Activated T-helper 17 cell treated with anti-CD3 and anti-CD28 coated beads, Interleukin-2, amount 50 U/mL, for 72 hours (primary cell): ENCODE measurements around the gene CEACAM16. TPM values are rescaled to one million over a fixed set of nuclear protein-coding genes. Genes with fewer than 3 reads are reported as not detected.

Source experiments
- ATAC-seq: fragments of 150-1000 bp; cut with Tn5 transposase; replicated peaks from 2 replicates; pipeline ENCODE4 v1.10.0; 2021; ENCODE audit warnings: mild to moderate bottlenecking, moderate library complexity
- H3K27ac Mint-ChIP-seq: one replicate; pipeline ENCODE4 v1.8.0; 2022; ENCODE audit warnings: mixed read lengths
- H3K27me3 Mint-ChIP-seq: one replicate; pipeline ENCODE4 v1.8.0; 2022; ENCODE audit warnings: mixed read lengths
- H3K36me3 Mint-ChIP-seq: one replicate; pipeline ENCODE4 v1.8.0; 2022; ENCODE audit warnings: low read depth, mild to moderate bottlenecking, mixed read lengths
- H3K4me1 Mint-ChIP-seq: one replicate; pipeline ENCODE4 v1.8.0; 2022; ENCODE audit warnings: mixed read lengths
- H3K4me3 Mint-ChIP-seq: one replicate; pipeline ENCODE4 v1.8.0; 2022; ENCODE audit warnings: mild to moderate bottlenecking, mixed read lengths
- H3K9me3 Mint-ChIP-seq: one replicate; pipeline ENCODE4 v1.8.0; 2022; ENCODE audit warnings: mixed read lengths
- total RNA-seq, 2 donors: library from RNA; stranded (reverse); gene quantifications; one replicate each; pipeline ENCODE4 v1.2.3, GENCODE V29; 2022

Gene CEACAM16, protein sequence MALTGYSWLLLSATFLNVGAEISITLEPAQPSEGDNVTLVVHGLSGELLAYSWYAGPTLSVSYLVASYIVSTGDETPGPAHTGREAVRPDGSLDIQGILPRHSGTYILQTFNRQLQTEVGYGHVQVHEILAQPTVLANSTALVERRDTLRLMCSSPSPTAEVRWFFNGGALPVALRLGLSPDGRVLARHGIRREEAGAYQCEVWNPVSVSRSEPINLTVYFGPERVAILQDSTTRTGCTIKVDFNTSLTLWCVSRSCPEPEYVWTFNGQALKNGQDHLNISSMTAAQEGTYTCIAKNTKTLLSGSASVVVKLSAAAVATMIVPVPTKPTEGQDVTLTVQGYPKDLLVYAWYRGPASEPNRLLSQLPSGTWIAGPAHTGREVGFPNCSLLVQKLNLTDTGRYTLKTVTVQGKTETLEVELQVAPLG
- total RNA-seq, result not detected

DNA sequence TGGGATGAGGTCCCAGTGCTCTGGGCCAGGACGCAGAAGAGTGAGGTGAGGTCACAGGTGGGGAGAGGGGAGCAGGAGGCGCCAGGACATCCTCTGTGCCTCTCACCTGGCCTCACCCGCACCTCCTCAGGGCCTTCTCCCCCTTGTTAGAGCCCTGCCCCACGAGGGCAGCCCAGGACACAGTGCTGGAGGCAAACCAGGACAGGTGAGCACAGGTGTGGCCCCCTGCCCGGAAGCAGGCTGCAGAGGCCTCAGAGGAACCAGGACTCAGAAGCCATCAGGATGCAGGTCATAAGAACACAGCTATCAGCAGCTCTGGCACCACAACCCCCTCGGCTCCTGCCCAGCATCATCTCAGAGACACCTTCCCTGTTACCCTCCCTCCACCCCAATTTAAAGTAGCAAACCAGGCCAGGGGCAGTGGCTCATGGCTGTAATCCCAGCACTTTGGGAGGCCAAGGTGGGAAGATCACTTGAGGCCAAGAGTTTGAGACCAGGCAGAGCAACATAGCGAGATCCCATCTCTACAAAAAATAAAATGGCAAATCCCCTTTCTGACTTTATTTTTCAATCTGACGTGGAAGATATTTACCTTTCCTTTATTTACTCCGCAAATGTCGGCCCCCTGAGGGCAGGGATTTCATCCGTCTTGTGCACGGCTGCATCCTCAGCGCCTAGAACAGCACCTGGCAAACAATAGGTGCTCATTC, at the start of gene CEACAM16:
TSS of gene CEACAM16 (plus strand) at position 660 of the 710 bp plus-strand sequence. CDS start 2,306 bp downstream, outside the sequence.
- peaks cover 6% of the 10 kb centered on the region for H3K4me1 Mint-ChIP-seq
- no peaks in the 10 kb centered on the region for H3K9me3 Mint-ChIP-seq
- no peaks in the 10 kb centered on the region for H3K36me3 Mint-ChIP-seq
- no peak within 1 kb of the TSS for H3K27ac Mint-ChIP-seq
- no peak within 1 kb of the TSS for H3K4me3 Mint-ChIP-seq
- H3K27me3 Mint-ChIP-seq, result peaks cover 4% of the 10 kb centered on the region
- no peak for ATAC-seq

DNA sequence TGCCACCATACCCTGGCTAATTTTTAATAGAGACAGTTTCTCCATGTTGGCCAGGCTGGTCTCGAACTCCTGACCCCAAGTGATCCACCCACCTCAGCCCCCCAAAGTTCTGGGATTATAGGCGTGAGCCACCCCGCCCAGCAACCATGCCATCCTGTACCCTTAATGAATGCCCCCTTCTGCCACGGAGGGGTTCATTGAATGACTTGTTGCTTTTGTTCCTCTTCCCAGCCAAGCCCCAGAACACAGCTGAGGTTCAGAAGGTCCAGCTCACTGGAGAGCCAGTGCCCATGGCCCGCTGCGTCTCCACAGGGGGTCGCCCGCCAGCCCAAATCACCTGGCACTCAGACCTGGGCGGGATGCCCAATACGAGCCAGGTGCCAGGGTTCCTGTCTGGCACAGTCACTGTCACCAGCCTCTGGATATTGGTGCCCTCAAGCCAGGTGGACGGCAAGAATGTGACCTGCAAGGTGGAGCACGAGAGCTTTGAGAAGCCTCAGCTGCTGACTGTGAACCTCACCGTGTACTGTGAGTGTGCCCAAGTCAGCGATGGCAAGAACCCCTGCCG, 49.3 kb upstream of the CEACAM16 start:
- Mint-ChIP-seq H3K4me3 (no peak overlapping the region), H3K4me1 (no peaks in the 10 kb centered on the region), H3K36me3 (peaks cover 13% of the 10 kb centered on the region), H3K27ac (no peak overlapping the region), H3K27me3 (peaks cover 4% of the 10 kb centered on the region), H3K9me3 (no peaks in the 10 kb centered on the region)
- ATAC-seq, result no peak

DNA sequence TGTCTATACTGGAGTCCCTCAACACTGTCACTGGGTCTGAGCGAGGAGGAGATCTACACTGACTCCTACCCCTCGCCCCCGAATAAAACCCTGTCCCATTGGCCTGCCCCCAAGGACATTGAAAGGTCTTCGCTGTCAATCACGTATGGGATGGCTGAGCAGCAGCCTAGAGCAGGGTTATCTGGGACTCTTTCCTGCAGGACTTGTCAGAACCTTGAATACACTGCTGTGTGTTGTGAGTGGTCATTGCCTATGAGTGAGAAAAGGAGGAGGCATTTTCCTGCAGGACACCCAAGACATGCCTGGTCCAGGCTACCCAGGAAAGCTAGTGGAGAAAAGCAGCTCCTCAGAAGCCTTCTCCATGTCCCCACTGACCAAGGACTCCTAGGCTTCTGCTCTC, 45.6 kb upstream of the CEACAM16 start:
- Mint-ChIP-seq H3K9me3 (no peaks in the 10 kb centered on the region), H3K36me3 (peaks cover 22% of the 10 kb centered on the region), H3K27ac (no peak overlapping the region), H3K4me3 (no peak overlapping the region), H3K4me1 (no peaks in the 10 kb centered on the region), H3K27me3 (no peaks in the 10 kb centered on the region)
- no peak for ATAC-seq

DNA sequence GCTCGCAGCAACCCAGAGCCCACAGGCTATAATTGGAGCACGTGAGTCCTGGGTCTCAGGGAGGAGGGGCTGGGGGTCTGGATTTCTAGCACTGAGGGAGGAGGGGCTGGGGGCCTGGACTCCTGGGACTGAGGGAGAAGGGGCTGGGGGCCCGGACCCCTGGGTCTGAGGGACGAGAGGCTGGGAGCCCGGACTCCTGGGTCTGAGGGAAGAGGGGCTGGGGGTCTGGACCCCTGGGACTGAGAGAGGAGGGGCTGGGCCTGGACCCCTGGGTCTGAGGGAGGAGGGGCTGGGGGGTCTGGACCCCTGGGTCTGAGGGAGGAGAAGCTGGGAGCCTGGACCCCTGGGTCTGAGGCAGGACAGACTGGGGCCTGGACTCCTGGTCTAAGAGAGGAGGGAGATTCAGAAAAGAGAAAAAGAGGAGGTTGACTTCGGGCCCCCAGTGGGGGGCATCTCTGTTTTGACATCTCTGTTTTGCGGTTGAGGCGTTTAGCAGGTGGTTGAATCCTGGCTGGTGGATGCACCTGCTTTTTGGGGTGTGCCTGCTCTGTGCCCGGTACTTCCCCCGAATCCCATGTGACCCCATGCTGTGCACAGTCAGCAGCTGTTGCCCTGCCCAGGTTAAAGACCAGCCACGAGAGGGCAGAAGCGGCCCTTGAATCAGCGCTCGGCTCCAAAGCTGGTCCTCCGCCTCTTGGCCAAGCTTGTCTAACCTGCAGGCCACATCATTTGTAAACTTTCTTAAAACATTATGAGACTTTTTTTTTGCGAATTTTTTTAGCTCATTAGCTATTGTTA, 44.8 kb upstream of the CEACAM16 start:
- Mint-ChIP-seq H3K4me3 (no peak overlapping the region), H3K36me3 (peaks cover 22% of the 10 kb centered on the region), H3K27ac (no peak overlapping the region), H3K4me1 (no peaks in the 10 kb centered on the region), H3K27me3 (no peaks in the 10 kb centered on the region), H3K9me3 (no peaks in the 10 kb centered on the region)
- ATAC-seq, result peak; percentile 98

DNA sequence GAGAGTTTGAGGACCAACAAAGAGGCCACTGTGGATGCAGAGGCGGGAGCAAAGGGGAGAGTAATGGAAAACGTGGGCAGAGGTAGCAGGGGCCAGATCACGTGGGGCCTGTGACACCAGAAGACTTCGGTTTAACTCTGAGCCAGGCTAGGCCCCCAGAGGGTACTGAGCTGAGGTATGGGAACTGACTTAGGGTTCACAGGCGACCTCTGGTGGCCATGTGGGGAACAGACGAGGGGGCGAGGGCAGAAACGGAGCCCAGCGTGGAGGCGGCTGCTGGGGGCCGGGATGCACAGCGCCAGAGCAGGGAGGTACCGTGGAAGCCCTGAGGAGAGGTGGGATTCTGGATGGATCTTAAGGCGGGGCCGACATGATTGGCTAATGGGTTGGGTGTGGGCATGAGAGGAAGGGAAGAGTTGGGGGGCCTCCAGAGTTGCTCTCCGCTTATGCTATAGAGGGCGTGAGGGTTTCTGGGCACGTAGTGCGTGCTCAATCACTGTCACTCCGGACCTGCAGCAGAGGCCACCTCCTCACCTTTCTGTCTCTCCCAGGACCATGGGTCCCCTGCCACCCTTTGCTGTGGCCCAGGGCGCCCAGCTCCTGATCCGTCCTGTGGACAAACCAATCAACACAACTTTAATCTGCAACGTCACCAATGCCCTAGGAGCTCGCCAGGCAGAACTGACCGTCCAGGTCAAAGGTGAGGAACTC, 41.6 kb upstream of the CEACAM16 start:
- peak; percentile 58 for ATAC-seq
- H3K4me3 Mint-ChIP-seq, result no peak overlapping the region
- H3K9me3 Mint-ChIP-seq, result no peaks in the 10 kb centered on the region

DNA sequence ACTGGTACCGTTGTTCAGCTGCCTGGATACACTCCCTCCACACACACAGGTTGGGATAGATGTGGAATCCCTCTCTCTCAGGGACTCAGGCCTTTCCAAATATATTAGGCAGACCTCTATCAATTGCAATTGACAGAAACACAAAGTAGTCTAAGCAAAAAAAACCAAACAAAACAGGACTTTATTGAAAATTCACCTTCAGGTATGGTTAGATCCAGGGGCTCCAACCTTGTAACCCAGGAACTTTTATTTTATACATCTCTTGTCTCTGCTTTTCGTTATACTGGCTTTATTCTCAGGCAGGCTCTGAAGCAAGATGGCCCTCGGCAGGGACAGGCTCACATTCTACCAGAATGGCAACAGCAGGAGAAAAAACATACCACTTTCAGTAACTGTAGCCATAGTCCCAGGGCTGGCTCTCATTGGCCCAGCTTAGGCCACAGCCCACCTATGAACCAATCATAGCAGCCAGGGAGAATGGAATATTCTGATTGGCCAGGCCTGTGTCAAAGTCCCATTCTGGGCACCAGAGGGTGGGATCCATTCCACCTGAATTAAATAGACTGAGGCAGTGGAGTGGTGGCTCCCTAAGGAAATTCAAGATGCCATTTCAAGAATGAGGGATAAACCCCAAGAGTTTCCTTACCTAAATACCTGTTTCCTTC, 40.8 kb upstream of the CEACAM16 start:
- H3K9me3 Mint-ChIP-seq, result no peaks in the 10 kb centered on the region
- no peak for ATAC-seq
- no peak overlapping the region for H3K27ac Mint-ChIP-seq
- no peak overlapping the region for H3K4me3 Mint-ChIP-seq
- H3K27me3 Mint-ChIP-seq, result no peaks in the 10 kb centered on the region
- no peaks in the 10 kb centered on the region for H3K4me1 Mint-ChIP-seq
- H3K36me3 Mint-ChIP-seq, result peaks cover 12% of the 10 kb centered on the region

More for the DNA sequence above, 41.6 kb upstream of the CEACAM16 start:
- H3K4me1 Mint-ChIP-seq, result no peaks in the 10 kb centered on the region
- H3K27ac Mint-ChIP-seq, result no peak overlapping the region
- H3K27me3 Mint-ChIP-seq, result no peaks in the 10 kb centered on the region
- H3K36me3 Mint-ChIP-seq, result peaks cover 12% of the 10 kb centered on the region

DNA sequence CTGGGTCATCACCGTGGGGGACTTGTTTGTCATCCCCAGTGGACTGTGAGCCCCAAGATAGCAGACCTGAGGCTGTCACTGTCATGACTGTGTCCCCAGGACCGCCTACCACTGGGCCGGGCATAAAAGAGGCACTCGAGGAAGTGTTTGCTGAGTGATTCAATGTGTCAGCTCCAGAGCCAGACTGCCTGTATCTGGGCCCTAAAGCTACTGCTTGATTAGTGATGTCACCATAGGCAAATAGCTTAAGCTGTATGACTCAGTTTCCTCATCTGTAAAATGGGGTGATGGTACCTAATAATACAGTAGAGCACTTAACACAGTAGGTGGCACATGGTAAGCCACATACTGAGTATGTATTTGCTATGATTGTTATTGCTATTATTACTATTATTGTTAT, 38.9 kb upstream of the CEACAM16 start:
- Mint-ChIP-seq H3K9me3 (no peaks in the 10 kb centered on the region), H3K27me3 (no peaks in the 10 kb centered on the region), H3K36me3 (peaks cover 7% of the 10 kb centered on the region), H3K4me1 (no peaks in the 10 kb centered on the region), H3K4me3 (no peak overlapping the region), H3K27ac (no peak overlapping the region)
- ATAC-seq, result no peak

DNA sequence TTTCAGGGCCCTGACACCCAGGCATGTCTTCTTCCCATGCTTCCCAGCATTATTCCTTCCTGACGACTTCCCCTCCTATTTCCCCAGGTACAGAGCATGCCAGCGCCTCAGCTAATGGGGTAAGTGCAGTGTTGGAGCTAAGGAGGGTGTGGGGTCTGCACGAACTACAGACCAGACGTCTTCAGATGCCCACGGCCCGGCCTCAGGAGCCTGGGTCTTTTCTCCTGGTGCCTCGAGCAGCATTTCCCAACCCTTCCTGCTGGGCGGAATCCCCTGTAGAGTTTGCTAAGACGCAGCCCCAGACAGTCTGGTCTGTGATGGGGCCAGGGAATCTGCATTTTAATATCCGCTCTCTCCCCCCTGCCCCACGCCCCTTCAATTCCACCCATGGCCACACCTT, 37.7 kb upstream of the CEACAM16 start:
- Mint-ChIP-seq H3K4me1 (no peaks in the 10 kb centered on the region), H3K9me3 (no peaks in the 10 kb centered on the region), H3K36me3 (no peaks in the 10 kb centered on the region), H3K27me3 (no peaks in the 10 kb centered on the region), H3K27ac (no peak overlapping the region), H3K4me3 (no peak overlapping the region)
- no peak for ATAC-seq

DNA sequence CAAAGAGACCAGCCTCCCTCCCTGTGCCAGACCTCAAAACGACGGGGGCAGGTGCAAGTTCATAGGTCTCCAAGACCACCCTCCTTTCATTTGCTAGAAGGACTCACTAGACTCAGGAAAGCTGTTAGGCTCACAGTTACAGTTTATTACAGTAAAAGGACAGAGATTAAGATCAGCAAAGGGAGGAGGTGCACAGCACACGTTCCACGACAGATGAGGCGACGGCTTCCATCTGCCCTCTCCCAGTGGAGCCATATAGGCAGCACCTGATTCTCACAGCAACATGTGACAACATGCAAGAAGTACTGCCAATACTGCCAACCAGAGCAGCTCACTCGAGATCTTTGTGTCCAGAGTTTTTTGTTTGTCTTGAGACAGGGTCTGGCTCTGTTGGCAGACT, 37.0 kb upstream of the CEACAM16 start:
- ATAC-seq, result no peak
- Mint-ChIP-seq H3K27me3 (no peaks in the 10 kb centered on the region), H3K36me3 (no peaks in the 10 kb centered on the region)

DNA sequence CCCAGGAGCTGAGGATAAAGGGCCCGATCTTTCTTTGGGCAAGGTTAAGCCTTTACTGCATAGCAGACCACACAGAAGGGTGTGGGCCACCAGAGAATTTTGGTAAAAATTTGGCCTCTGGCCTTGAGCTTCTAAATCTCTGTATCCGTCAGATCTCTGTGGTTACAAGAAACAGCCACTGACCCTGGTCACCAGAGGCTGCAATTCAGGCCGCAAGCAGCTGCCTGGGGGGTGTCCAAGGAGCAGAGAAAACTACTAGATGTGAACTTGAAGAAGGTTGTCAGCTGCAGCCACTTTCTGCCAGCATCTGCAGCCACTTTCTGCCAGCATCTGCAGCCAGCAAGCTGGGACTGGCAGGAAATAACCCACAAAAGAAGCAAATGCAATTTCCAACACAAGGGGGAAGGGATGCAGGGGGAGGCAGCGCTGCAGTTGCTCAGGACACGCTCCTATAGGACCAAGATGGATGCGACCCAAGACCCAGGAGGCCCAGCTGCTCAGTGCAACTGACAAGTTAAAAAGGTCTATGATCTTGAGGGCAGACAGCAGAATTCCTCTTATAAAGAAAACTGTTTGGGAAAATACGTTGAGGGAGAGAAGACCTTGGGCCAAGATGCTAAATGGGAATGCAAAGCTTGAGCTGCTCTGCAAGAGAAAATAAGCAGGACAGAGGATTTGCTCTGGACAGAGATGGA, 36.1 kb upstream of the CEACAM16 start:
- no peaks in the 10 kb centered on the region for H3K9me3 Mint-ChIP-seq
- no peak for ATAC-seq
- H3K27ac Mint-ChIP-seq, result no peak overlapping the region
- H3K36me3 Mint-ChIP-seq, result no peaks in the 10 kb centered on the region
- no peaks in the 10 kb centered on the region for H3K4me1 Mint-ChIP-seq
- no peaks in the 10 kb centered on the region for H3K27me3 Mint-ChIP-seq
- H3K4me3 Mint-ChIP-seq, result no peak overlapping the region

More for the DNA sequence above, 37.0 kb upstream of the CEACAM16 start:
- H3K9me3 Mint-ChIP-seq, result no peaks in the 10 kb centered on the region
- no peak overlapping the region for H3K27ac Mint-ChIP-seq
- no peaks in the 10 kb centered on the region for H3K4me1 Mint-ChIP-seq
- no peak overlapping the region for H3K4me3 Mint-ChIP-seq

DNA sequence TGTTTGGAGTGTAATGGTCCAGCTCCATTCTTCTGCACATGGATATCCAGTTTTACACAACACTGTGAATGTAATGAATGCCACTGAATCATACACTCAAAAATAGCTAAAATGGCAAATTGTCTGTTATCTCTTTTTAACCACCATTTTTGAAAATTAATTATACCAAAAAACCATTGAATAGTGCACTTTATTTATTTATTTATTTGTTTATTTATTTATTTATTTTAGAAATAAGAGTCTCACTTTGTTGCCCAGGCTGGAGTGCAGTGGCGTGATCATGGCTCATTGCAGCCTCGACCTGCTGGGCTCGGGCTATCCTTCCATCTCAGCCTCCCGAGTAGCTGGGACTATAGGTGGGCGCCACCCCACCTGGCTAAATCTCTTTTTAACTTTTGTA, 35.0 kb upstream of the CEACAM16 start:
- Mint-ChIP-seq H3K27me3 (no peaks in the 10 kb centered on the region), H3K4me1 (no peaks in the 10 kb centered on the region), H3K27ac (no peak overlapping the region), H3K9me3 (no peaks in the 10 kb centered on the region), H3K36me3 (no peaks in the 10 kb centered on the region), H3K4me3 (no peak overlapping the region)
- no peak for ATAC-seq

DNA sequence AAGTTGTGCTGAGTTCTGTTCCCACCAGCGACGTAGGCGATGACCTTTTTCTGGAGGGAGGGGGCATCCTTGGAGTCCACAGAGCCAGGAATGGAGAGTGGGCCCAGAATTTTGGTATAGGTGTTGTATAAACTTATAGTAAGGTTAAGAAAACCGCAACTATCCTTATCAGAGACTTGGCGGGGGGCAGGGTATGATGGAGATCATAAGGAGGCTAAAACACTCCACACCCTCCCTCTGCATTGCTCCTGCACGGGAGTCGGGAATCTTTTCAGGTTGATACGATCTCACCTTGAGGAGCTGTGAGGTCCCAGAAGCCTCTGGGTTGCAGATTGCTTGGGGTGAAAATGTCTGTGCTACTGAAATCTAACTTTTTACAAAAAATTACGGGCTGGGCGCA, 34.0 kb upstream of the CEACAM16 start:
- Mint-ChIP-seq H3K27ac (no peak overlapping the region), H3K36me3 (no peaks in the 10 kb centered on the region)

More for the DNA sequence above, 34.0 kb upstream of the CEACAM16 start:
- no peaks in the 10 kb centered on the region for H3K9me3 Mint-ChIP-seq
- no peaks in the 10 kb centered on the region for H3K4me1 Mint-ChIP-seq
- H3K27me3 Mint-ChIP-seq, result no peaks in the 10 kb centered on the region
- no peak overlapping the region for H3K4me3 Mint-ChIP-seq
- ATAC-seq, result no peak
